TTC549 (cell line): ENCODE measurements around the gene FAM117A.
A peak's percentile ranks its signal among the peaks of the same experiment; 100 is the strongest.

Experiments
- FAIRE-seq: peaks from 2 replicates; lab custom pipeline; 2012; peaks lifted over from hg19 to GRCh38; lab: Jason Lieb, UNC

Gene FAM117A

GRCh38 chr17:49763735-49764558, at the start of gene FAM117A:
Gene FAM117A, minus strand, starts transcription at chr17:49764131. Its CDS starts 44 bp downstream, at chr17:49764087.
- peak; percentile 95 for FAIRE-seq

GRCh38 chr17:49809056-49809455, 45.1 kb upstream of the FAM117A start:
- no peak for FAIRE-seq

DNA sequence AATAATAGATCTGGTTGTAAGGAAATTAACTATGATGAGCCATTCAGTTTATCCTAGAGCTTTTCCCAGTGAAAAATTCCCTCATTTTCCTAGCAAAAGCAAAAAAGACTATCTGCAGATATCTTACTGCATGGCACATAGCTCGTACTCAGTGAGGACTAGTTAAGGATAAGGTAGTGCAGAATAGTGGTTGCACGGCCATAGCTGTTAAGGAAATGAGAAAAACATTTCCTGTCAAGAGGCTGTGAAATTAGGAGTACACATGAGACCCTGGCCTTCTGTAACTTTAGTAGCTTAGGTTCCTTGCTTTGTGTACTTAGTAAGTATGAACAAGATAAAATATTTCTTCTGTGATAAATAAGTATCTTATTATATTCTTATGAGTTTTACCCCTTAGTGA, 34.8 kb upstream of the FAM117A start:
- no peak for FAIRE-seq

- FAIRE-seq: no peak
Measured at GRCh38 chr17:49798182-49798581, 34.3 kb upstream of the FAM117A start.

DNA sequence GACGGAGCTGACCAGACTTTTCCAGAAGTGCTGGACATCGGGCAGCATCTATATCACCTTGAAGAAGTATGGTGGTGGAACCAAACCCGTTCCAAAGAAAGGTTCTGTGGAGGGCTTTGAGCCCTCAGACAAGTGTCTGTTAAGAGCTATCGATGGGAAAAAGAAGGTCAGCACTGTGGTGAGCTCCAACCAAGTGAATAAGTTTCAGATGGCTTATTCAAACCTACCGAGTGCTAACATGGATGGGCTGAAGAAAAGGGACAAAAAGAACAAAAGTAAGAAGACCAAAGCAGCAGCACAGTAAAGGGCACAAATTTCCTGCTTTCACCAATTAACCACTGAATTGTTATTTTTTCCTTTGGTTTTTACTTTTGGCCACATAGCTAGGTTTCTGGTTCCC, 31.4 kb upstream of the FAM117A start:
- no peak for FAIRE-seq

DNA sequence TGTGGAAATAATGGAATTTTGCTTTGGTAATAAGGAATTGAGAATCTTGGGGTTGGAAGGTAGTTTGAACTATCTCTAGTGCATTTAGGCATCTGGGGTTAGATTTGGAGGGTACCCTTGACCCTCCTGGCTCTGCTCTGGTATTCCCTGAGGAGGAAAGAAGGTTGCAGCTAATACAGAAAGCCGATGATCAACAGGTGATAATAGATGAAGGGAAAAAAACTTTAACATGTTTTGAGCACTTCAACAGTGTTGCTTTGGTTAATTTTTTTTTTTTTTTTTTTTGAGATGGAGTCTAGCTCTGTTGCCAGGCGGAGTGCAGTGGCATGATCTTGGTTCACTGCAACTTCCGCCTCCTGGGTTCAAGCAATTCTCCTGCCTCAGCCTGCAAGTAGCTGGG, 29.4 kb upstream of the FAM117A start:
- no peak for FAIRE-seq

DNA sequence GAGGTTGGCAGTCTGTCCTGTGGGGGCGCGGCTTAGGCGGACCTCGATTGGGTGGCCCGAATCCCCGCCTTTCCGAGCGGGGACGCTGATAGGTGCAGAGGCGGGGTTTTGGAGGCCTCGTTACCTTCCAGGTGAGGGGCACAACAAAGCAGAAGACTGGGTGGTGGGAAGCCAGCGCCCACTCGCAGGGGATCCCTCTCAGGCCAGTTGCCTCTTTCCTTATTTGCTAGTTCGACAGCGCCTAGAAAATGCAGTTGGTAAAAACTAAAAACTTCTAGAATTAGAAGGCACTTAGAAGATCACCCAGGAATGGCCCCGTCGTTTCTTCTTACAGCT, 25.3 kb upstream of the FAM117A start:
- FAIRE-seq: no peak

DNA sequence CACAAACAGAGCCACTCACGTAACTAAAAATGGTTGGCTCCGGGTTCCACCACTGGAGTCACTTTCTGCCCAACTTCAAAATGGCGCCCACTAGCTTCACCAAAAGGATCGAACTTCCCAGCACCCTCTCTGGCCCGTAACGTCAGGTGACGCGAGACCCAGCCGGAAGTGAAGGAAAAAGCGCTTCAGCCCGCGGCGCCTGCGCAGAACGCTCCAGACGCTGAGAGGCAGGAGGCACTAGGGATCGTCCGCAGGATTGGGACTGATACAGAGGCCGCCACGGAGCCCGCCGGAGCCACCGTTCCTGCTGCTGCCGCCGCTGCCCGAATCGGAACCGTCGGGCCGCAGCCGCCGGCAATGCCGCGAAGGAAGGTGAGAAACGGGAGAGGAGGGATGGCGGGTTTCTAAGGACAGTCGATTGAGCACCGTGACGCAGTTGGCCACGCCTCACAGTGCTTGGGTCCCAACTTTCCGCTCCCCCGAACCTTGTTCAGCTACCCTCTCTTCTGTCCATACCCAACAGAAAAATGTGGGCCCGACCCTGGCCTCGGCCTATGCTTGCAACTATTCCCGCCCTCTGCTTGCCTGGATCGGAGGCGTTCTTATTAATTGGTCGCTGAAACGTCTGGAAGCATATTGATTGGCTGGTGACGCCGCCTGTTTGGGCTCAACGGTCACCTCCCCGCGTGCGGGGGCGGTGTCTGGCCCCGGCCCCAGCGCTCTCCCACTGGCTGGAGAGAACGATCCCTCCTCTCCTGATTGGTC, 24.7 kb upstream of the FAM117A start, which contains the start of gene KAT7:
Gene KAT7 (plus strand): TSS at position 204 of the 765 bp plus-strand sequence. CDS start 154 bp downstream, at position 358.
- FAIRE-seq: peak; percentile 97

- no peak for FAIRE-seq
Measured at GRCh38 chr17:49787884-49788477, 24.1 kb upstream of the FAM117A start.

DNA sequence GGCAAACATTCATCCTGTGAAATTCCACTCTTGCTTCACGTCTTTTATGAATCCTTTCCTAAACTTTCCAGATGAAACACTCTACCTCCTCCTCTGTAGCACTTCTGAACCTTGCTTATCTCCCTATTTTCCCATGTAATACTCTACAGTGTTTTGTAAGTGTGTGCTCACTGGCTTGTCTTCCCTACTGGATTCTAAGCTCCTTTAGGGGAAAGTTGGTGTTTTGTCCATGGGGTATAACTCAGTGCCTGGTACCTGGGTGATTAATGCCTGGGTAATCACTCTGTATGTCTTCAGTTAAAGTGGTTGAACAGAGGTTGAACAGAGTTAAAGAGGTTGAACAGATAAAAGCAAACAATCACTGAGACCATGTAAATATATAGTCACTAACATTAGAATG, 20.7 kb upstream of the FAM117A start:
- FAIRE-seq: no peak

- FAIRE-seq: no peak
Measured at GRCh38 chr17:49783791-49784190, 19.9 kb upstream of the FAM117A start.

- no peak for FAIRE-seq
Measured at GRCh38 chr17:49783071-49783715, 19.3 kb upstream of the FAM117A start.

GRCh38 chr17:49779739-49780231, 15.9 kb upstream of the FAM117A start:
- FAIRE-seq: peak; percentile 22

DNA sequence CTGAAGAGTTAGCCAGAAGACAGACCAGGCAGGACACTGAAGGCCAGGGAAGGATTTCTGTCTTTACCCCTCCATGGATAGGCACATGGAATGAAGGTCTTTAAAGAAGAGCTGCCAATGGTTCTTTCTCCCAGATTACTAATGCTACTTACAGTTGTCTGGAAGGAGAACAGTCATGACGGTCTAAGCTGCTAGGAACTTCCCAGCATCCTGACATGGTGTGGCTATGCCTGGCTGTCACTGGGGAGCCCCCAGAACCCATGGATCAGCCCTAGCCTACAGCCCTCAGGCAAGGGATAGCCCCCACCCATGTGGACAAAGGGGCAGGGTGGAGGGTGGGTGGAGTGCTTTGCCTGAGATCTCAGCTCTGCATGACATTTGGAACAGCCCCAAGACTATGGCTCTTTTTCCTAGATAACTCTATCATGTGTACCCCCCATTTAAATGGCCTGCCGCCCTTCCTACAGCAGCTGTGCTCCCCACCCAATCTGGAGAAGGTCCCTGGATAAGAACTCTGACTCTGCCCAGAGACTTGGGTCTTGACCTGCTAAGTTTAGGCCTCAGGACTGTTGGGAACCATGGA, 15.3 kb upstream of the FAM117A start:
- no peak for FAIRE-seq

GRCh38 chr17:49777563-49777962, 13.6 kb upstream of the FAM117A start:
- no peak for FAIRE-seq

GRCh38 chr17:49776551-49777300, 12.8 kb upstream of the FAM117A start:
- no peak for FAIRE-seq

GRCh38 chr17:49775546-49776260, 11.8 kb upstream of the FAM117A start:
- no peak for FAIRE-seq

- FAIRE-seq: no peak
Measured at GRCh38 chr17:49766918-49767530, 3.1 kb upstream of the FAM117A start.

DNA sequence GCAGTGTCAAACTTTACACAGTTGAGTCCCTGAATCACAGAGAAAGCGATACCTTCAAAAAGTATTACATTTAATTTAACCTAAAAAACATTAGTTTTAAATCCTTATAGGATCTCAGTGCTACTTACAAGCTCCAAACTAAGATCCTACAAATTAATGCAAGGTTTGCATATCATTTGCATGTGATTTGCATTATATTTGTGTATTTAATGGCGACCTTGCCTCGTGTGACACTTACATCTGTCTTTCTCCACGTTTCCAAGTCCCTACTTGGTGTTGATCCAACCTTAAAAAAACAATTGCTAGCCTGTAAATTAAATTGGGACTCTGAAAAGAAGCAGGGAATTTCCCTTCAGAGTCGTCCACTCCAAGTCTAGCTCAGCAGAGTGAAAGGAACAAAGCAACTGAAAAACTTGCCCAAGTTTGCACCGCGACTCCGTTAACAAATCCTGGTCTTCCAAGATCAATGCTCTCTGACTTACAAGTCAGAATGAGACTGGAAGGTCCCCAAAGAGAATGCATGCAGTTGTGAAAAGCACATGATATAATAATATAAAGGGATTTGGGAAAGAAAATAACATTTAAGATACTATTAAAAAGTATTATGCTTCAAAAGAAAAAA, 739 bp upstream of the FAM117A start:
- FAIRE-seq: no peak
